Activated T-cell treated with anti-CD3 and anti-CD28 coated beads for 24 hours (primary cell): Measurements from ENCODE around the gene ROBO4.

Experiments
- DNase-seq: peaks from one replicate; pipeline ENCODE4 v3.0.0-alpha.2; 2020; ENCODE audit warnings: low read depth

Gene ROBO4

DNA sequence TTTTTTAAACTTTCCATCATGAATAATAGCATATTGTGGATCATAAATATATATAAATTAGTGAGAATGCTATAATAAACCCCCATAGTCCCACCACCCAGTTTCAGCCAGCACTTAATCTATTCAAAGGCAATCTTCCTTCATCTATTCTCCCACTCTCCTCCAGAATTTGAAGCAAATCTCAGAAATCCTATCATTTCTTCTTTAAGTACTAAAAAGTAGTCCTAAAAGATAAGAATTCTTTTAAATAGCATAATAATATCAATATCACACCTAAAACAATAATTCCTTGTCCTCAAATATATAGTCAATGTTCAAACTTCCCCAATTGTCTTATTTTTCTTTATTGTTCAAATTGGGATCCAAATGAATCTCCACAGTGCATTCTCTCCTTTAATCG is 57.0 kb downstream of the ROBO4 start:
- DNase-seq, result no peak

DNA sequence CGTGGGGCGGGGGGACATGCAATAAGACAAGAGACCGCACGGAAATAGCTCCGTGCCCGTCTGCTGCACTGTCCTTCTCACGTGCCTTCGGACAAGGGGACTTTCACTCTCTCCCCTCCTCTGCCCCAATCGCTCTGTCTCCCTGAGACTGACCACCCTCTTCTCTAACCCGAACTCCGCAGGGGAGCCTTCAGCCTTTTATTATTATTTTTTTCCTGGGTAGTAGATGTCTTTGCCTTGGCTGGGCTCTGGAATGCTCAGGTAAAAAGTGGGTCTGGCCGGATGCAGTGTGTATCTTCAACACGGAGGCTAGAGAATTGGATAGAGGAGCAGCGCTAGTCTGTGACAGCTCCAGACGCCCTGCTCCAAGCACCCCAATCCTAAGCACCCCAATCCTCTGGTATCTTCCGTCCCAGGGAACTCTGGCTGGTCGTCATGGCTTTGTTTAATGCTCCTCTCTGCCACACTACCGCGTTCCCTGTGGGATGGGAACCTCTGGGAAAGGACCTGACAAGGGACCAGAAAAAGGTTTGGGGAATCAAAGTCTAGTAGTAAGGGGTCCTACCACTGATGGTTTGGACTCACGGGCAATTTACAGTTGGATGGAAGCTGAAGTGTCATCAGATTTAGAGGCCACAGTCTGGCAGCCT is 57.6 kb downstream of the ROBO4 start:
- no peak for DNase-seq

DNA sequence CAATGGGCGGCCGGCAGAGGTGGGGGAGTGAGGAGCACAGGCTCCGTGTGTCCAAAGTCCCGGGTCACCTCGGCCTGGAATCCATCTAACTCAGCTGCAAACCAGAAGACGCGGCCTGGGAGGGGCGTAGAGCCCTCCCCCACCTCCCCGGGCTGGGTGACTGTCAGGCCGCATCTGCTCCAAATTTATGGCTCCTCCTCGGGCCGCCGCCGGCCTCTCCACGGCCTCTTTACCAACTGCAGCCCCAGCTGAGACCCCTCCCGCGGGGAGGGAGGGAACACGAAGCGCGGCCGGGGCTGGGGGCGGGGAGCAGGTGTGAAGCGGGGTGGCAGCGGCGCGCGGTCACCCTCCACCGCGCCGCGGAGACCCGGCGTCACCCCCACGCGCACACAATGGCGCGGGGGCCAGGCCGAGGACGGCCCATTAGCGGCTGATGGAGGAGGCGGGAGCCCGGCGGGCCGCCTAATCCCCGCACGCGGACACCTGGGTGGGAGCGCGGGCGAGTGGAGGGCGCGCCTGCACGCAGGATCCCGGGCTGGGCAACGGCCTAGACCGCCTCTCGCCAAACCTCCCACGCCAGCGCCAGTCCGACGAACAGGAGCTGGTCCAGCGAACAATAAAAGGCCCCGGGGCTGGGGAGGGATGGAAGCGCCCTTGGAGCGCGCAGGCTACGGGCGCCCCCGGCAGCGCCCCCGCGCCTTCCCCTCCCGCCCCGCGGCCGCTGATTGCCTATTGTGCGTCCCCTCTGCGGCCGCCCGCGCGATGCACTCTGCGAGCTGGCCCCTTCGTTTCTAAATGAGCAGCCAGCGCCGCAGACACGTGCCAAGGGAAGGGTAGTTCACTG is 58.3 kb downstream of the ROBO4 start:
- no peak for DNase-seq

DNA sequence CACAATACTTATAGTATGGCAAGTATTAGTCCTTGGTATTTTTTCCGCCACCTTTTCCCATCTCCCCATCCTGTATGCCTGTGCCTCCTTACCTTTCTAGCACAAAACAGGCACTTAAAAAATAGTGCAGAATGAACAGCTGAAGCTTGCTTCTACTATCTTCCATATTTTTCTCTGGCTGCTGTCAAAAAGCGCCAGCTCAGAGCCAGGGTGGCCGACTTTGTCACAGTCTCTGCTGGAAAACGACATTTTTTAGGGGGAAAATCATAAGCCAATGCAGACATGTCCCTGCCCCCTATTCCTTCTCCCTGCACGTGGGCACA is 58.9 kb downstream of the ROBO4 start:
- no peak for DNase-seq

DNA sequence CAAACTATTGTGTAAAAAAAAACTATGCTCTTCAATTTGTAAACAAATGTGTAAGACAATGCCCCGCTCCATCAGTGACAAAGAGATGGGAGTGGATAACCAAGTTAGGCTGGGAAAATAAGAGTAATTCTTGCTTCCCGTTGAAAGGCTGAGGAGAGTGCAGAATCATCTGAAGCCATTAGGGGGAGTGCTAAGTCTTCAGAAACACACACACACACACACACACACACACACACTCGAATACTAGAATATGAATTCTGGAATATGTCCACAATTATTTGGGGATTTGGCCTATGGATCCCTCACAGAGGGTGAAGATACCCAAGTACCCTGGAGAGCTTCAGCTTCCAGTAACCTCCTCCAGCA is 60.2 kb downstream of the ROBO4 start:
- DNase-seq, result no peak

DNA sequence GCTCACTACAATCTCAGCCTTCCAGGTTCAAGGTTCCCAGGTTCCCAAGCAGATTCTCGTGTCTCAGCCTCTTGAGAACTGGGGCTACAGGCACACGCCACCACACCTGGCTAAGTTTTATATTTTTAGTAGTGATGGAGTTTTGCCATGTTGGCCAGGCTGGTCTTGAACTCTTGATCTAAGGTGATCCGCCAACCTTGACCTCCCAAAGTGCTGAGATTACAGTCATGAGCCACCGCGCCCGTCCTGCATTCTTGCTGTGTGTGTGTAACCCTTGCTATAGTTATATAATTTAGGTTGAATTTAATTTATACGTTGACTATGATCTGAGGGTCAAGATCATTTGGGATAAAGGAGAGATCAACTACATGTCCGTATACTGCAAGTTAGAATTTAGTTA is 61.7 kb downstream of the ROBO4 start:
- DNase-seq, result no peak

DNA sequence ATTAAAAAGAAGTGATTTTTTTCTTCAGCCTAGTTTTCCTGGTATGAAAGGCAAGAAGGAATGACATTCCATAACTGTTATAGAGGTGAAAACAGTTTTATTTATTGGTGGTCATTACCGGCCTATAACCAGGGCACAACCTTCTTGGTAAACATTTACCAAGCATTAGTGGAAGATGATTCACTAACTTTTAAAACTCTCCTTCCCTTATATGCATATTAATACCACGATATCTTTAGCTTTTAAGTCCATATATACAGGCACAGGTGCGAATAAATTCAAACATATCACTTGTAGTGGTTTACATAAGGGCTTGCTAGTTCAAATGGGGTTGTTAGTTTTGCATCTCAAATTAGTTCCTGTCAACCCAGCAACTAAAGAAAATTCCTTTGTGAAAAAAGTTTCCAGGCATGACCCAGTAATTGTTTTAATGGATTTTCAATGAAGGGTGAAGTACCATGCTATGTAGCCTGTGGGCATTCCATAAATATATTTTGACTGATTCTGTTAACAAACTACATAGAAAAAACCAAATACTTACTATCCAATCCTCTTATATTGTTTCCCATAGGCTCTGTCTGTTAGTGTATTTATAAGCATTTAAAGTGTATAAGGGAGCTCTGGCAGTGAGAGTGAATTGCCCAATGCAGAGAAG is 63.0 kb downstream of the ROBO4 start:
- DNase-seq, result no peak
